ENCODE data around the gene MAPKAPK5. TPM values are rescaled to one million over a fixed set of nuclear protein-coding genes. Genes with fewer than 3 reads are reported as not detected.
A peak's percentile ranks its signal among the peaks of the same experiment; 100 is the strongest.
"Not testable (repeated sequence)": the region's sequence is repeated elsewhere in the genome, so short reads cannot be mapped to it uniquely, and the experiment has no call there.

MAPKAPK5 gene
- total RNA-seq, 2 donors from 2014 or later = 52.3 to 56.5 TPM

- Mint-ChIP-seq H3K27ac (no peak overlapping the region), H3K4me3 (no peak overlapping the region), H3K9me3 (no peaks in the 10 kb centered on the region), H3K4me1 (ENCODE audit: low read depth) (no peaks in the 10 kb centered on the region), H3K27me3 (ENCODE audit: low read depth) (peaks cover 32% of the 10 kb centered on the region), H3K36me3 (ENCODE audit: insufficient read depth in 2 of 2) (peaks cover 0 to 1% of the 10 kb centered on the region in 2 donors)
- ATAC-seq (replicated peaks in 1 of 2) (no peak), DNase-seq (no peak)
Observed at GRCh38 chr12:111819191-111820158, 22.6 kb upstream of the MAPKAPK5 start.

GRCh38 chr12:111820828-111821227 lies 21.2 kb upstream of the MAPKAPK5 start:
- not testable (repeated sequence) for ATAC-seq (replicated peaks in 1 of 2); H3K4me3 Mint-ChIP-seq; H3K9me3 Mint-ChIP-seq; H3K4me1 Mint-ChIP-seq (ENCODE audit: low read depth); DNase-seq; H3K27ac Mint-ChIP-seq; H3K36me3 Mint-ChIP-seq (ENCODE audit: insufficient read depth in 2 of 2)
- H3K27me3 Mint-ChIP-seq (ENCODE audit: low read depth) = peaks cover 32% of the 10 kb centered on the region

GRCh38 chr12:111822886-111823285 lies 19.1 kb upstream of the MAPKAPK5 start:
- Mint-ChIP-seq H3K36me3 (ENCODE audit: insufficient read depth in 2 of 2) (peaks cover 0 to 1% of the 10 kb centered on the region in 2 donors), H3K4me1 (ENCODE audit: low read depth) (no peaks in the 10 kb centered on the region), H3K27me3 (ENCODE audit: low read depth) (peaks cover 32% of the 10 kb centered on the region), H3K9me3 (no peaks in the 10 kb centered on the region), H3K27ac (no peak overlapping the region), H3K4me3 (no peak overlapping the region)
- DNase-seq (no peak), ATAC-seq (replicated peaks in 1 of 2) (no peak)

- Mint-ChIP-seq H3K4me3 (no peak overlapping the region), H3K27ac (no peak overlapping the region), H3K27me3 (ENCODE audit: low read depth) (peaks cover 32% of the 10 kb centered on the region), H3K36me3 (ENCODE audit: insufficient read depth in 2 of 2) (peaks cover 0 to 1% of the 10 kb centered on the region in 2 donors), H3K4me1 (ENCODE audit: low read depth) (no peaks in the 10 kb centered on the region), H3K9me3 (no peaks in the 10 kb centered on the region)
- ATAC-seq (replicated peaks in 1 of 2) = no peak
- DNase-seq = no peak
Observed at GRCh38 chr12:111823891-111824290, 18.1 kb upstream of the MAPKAPK5 start.

- not testable (repeated sequence) for DNase-seq; ATAC-seq (replicated peaks in 1 of 2); H3K4me3 Mint-ChIP-seq; H3K27ac Mint-ChIP-seq; H3K36me3 Mint-ChIP-seq (ENCODE audit: insufficient read depth in 2 of 2); H3K4me1 Mint-ChIP-seq (ENCODE audit: low read depth); H3K9me3 Mint-ChIP-seq
- peaks cover 31% of the 10 kb centered on the region for H3K27me3 Mint-ChIP-seq (ENCODE audit: low read depth)
Observed at GRCh38 chr12:111824312-111824711, 17.7 kb upstream of the MAPKAPK5 start.

GRCh38 chr12:111825509-111825908 lies 16.5 kb upstream of the MAPKAPK5 start:
- Mint-ChIP-seq H3K9me3 (no peaks in the 10 kb centered on the region), H3K4me1 (ENCODE audit: low read depth) (no peaks in the 10 kb centered on the region), H3K27ac (no peak overlapping the region), H3K27me3 (ENCODE audit: low read depth) (peaks cover 19% of the 10 kb centered on the region), H3K36me3 (ENCODE audit: insufficient read depth in 2 of 2) (peaks cover 0 to 1% of the 10 kb centered on the region in 2 donors), H3K4me3 (no peak overlapping the region)
- ATAC-seq (replicated peaks in 1 of 2) = no peak
- DNase-seq = no peak

- Mint-ChIP-seq H3K4me3 (no peak overlapping the region), H3K9me3 (no peaks in the 10 kb centered on the region), H3K36me3 (ENCODE audit: insufficient read depth in 2 of 2) (no peaks in the 10 kb centered on the region), H3K27me3 (ENCODE audit: low read depth) (peaks cover 15% of the 10 kb centered on the region), H3K4me1 (ENCODE audit: low read depth) (no peaks in the 10 kb centered on the region), H3K27ac (no peak overlapping the region)
- no peak for ATAC-seq (replicated peaks in 1 of 2)
- no peak for DNase-seq
Observed at GRCh38 chr12:111826316-111826715, 15.7 kb upstream of the MAPKAPK5 start.

- H3K4me3 Mint-ChIP-seq = no peak overlapping the region
- H3K27me3 Mint-ChIP-seq (ENCODE audit: low read depth) = peaks cover 15% of the 10 kb centered on the region
- DNase-seq (no peak), ATAC-seq (replicated peaks in 1 of 2) (no peak)
- no peak overlapping the region for H3K27ac Mint-ChIP-seq
- no peaks in the 10 kb centered on the region for H3K4me1 Mint-ChIP-seq (ENCODE audit: low read depth)
- no peaks in the 10 kb centered on the region for H3K9me3 Mint-ChIP-seq
- H3K36me3 Mint-ChIP-seq (ENCODE audit: insufficient read depth in 2 of 2) = no peaks in the 10 kb centered on the region
Observed at GRCh38 chr12:111826992-111827391, 15.0 kb upstream of the MAPKAPK5 start.

GRCh38 chr12:111827907-111828306 lies 14.1 kb upstream of the MAPKAPK5 start:
- peaks cover 0 to 4% of the 10 kb centered on the region in 2 donors for H3K36me3 Mint-ChIP-seq (ENCODE audit: insufficient read depth in 2 of 2)
- H3K27me3 Mint-ChIP-seq (ENCODE audit: low read depth) = peaks cover 6% of the 10 kb centered on the region
- DNase-seq (no peak), ATAC-seq (replicated peaks in 1 of 2) (no peak)
- no peaks in the 10 kb centered on the region for H3K4me1 Mint-ChIP-seq (ENCODE audit: low read depth)
- peaks cover 0 to 6% of the 10 kb centered on the region in 2 donors for H3K9me3 Mint-ChIP-seq
- no peak overlapping the region for H3K27ac Mint-ChIP-seq
- no peak overlapping the region for H3K4me3 Mint-ChIP-seq

- Mint-ChIP-seq H3K4me1 (ENCODE audit: low read depth) (no peaks in the 10 kb centered on the region), H3K36me3 (ENCODE audit: insufficient read depth in 2 of 2) (peaks cover 0 to 4% of the 10 kb centered on the region in 2 donors), H3K9me3 (peaks cover 0 to 6% of the 10 kb centered on the region in 2 donors), H3K4me3 (no peak overlapping the region), H3K27ac (peak overlapping the region; percentile 19), H3K27me3 (ENCODE audit: low read depth) (peaks cover under 1% of the 10 kb centered on the region)
- no peak for DNase-seq
- ATAC-seq (replicated peaks in 1 of 2) = no peak
Observed at GRCh38 chr12:111828338-111828979, 13.6 kb upstream of the MAPKAPK5 start.

- H3K36me3 Mint-ChIP-seq (ENCODE audit: insufficient read depth in 2 of 2); ATAC-seq (replicated peaks in 1 of 2); DNase-seq; H3K4me3 Mint-ChIP-seq; H3K9me3 Mint-ChIP-seq; H3K27me3 Mint-ChIP-seq (ENCODE audit: low read depth); H3K4me1 Mint-ChIP-seq (ENCODE audit: low read depth); H3K27ac Mint-ChIP-seq: not testable (repeated sequence)
Observed at GRCh38 chr12:111829635-111830034, 12.4 kb upstream of the MAPKAPK5 start.

GRCh38 chr12:111834740-111835386 lies 7.2 kb upstream of the MAPKAPK5 start:
- H3K27ac Mint-ChIP-seq; ATAC-seq (replicated peaks in 1 of 2); H3K9me3 Mint-ChIP-seq; H3K36me3 Mint-ChIP-seq (ENCODE audit: insufficient read depth in 2 of 2); DNase-seq; H3K4me3 Mint-ChIP-seq; H3K27me3 Mint-ChIP-seq (ENCODE audit: low read depth): not testable (repeated sequence)
- H3K4me1 Mint-ChIP-seq (ENCODE audit: low read depth) = peaks cover 19% of the 10 kb centered on the region
